ENCODE data around the gene MOAP1. TPM values are rescaled to one million over a fixed set of nuclear protein-coding genes. Genes with fewer than 3 reads are reported as not detected.
"Not testable (repeated sequence)": the region's sequence is repeated elsewhere in the genome, so short reads cannot be mapped to it uniquely, and the experiment has no call there.

The MOAP1 gene
- total RNA-seq, 4 donors from 2014 or later, result 31.1 to 41.9 (median 32.2) TPM

DNA sequence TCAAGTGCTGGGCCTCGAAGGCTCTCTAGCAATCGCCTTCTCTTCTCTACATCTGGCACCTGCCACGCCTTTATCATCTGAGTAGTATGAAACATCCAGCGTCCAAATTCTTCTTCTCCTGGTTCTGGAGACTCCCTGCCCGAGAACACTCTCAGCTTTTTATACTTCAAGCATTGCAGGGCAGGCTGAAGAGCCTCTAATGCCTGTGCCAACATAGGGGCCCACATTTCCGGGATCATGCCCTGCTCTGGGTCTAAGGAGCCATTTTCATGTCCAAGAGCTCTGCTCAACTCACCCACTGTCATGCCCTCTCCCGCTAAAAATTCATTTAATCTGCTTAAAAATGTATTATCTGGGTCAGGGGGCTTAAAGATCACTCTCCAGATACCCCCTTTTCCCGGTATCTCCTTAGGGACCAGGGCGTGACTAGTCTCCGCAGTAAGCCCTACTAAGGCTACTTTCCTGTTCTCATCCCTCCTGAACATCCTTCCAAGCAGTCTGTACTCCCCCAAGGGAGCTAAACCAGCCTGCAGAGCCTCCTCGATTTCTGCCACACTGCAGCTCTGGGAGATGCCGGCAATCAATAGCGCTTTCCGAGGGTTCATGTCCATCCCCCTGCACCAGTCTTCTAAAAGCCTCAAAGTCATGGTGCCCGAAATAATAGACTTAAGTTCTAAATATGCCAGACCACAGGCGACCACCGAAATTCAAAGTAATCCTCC, 940 bp downstream of the MOAP1 start:
- no peak for TF ChIP-seq CTCF (IDR thresholded peaks at IDR 0.05 in 4 of 5, conservative IDR thresholded peaks at IDR 0.05 in 1 of 5)
- TF ChIP-seq POLR2A (IDR thresholded peaks at IDR 0.05), result no peak
- Histone ChIP-seq H3K27ac (peak overlapping the region; percentile 91 to 100 (median 100)), H3K27me3 (no peaks in the 10 kb centered on the region), H3K4me3 (peak overlapping the region; percentile 72 to 92 (median 74)), H3K36me3 (peaks cover 0 to 40% of the 10 kb centered on the region in 2 donors), H3K9me3 (no peaks in the 10 kb centered on the region), H3K4me1 (peaks cover 21 to 28% of the 10 kb centered on the region in 2 donors)
- no peak for ATAC-seq
- DNase-seq, result no peak
- in situ Hi-C loops (cut with MboI; ENCODE audit: low sequenced_read_pairs in 4 of 4), result no loop called here
- intact Hi-C loops (cut with DNase I; ENCODE audit: low total_unique reads), result loop anchor here (1.0 to 10.0 kb wide), 6 partner anchors 24 to 439 kb away; partner anchors contain the start of genes BTBD7, GOLGA5, GON7 and ITPK1

DNA sequence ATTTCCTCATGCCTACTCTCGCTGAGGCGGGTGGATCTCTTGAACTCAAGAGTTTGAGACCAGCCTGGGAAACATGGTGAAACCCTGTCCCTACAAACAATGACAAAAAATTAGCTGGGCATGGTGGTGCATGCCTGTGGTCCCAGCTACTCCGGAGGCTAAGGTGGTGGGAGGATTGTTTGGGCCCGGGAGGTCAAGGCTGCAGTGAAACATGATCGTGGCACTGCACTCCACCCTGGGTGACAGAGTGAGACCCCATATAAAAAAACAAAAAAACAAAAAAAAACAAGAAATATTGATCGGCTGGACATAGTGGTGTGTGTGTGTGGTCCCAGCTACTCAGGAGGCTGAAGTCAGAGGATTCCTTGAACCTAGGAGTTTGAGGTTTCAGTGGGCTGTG, 9.2 kb downstream of the MOAP1 start:
- Histone ChIP-seq H3K27me3 (no peaks in the 10 kb centered on the region), H3K27ac (no peak overlapping the region), H3K9me3 (no peaks in the 10 kb centered on the region), H3K36me3 (no peaks in the 10 kb centered on the region), H3K4me1 (no peaks in the 10 kb centered on the region), H3K4me3 (no peak overlapping the region)
- intact Hi-C loops (cut with DNase I; ENCODE audit: low total_unique reads), result no loop called here
- no peak for TF ChIP-seq CTCF (IDR thresholded peaks at IDR 0.05 in 4 of 5, conservative IDR thresholded peaks at IDR 0.05 in 1 of 5)
- TF ChIP-seq POLR2A (IDR thresholded peaks at IDR 0.05), result no peak
- in situ Hi-C loops (cut with MboI; ENCODE audit: low sequenced_read_pairs in 4 of 4), result no loop called here
- DNase-seq (no peak), ATAC-seq (no peak)

DNA sequence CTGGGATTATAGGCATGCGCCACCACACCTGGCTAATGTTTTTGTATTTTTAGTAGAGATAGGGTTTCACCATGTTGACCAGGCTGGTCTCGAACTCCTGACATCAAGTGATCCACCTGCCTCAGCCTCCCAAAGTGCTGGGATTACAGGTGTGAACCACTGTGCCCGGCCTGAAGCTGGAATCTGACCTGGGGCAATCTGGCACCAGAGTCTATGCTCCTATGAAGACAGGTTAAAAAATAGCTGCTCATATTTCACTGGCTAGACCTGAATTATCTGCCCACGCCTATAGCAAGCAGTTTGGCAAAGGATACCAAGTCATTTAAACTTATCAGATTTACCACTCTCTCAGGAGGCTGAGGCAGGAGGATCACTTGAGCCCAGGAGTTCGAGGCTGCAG, 10.0 kb downstream of the MOAP1 start:
- H3K27ac ChIP-seq; ATAC-seq; H3K4me1 ChIP-seq; DNase-seq; H3K4me3 ChIP-seq; H3K27me3 ChIP-seq; intact Hi-C loops (cut with DNase I; ENCODE audit: low total_unique reads); H3K9me3 ChIP-seq; H3K36me3 ChIP-seq; in situ Hi-C loops (cut with MboI; ENCODE audit: low sequenced_read_pairs in 4 of 4): not testable (repeated sequence)

DNA sequence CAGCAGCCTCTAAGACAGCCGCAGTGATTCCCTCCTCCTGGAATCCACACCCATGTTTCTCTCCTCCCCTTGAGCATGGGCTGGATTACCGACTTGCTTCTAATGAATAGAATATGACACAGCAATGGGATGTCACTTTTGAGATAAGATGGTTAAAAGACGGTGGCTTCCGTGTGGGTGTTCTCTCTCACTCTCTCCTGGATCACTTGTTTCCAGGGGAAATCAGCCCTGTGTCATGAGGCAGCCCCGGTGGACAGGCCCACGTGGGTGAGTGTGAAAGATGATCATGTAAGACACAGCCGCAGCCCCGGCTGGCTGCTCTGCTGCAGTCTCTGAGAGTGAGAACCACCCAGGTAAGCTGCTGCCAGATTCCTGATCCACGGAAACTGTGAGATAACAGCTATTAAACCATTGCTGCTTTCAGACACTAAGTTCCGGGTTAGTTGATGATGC, 10.7 kb downstream of the MOAP1 start:
- Histone ChIP-seq H3K4me1 (no peaks in the 10 kb centered on the region), H3K27me3 (no peaks in the 10 kb centered on the region), H3K9me3 (no peaks in the 10 kb centered on the region), H3K27ac (no peak overlapping the region), H3K4me3 (no peak overlapping the region), H3K36me3 (no peaks in the 10 kb centered on the region)
- DNase-seq (no peak), ATAC-seq (no peak)
- intact Hi-C loops (cut with DNase I; ENCODE audit: low total_unique reads), result loop anchor here (2.0 kb wide), 1 partner anchor 47 kb away; no protein-coding TSS in a partner anchor
- TF ChIP-seq CTCF (IDR thresholded peaks at IDR 0.05 in 4 of 5, conservative IDR thresholded peaks at IDR 0.05 in 1 of 5), result no peak
- TF ChIP-seq POLR2A (IDR thresholded peaks at IDR 0.05), result no peak
- in situ Hi-C loops (cut with MboI; ENCODE audit: low sequenced_read_pairs in 4 of 4), result no loop called here

GRCh38 chr14:93171376-93171775, 13.3 kb downstream of the MOAP1 start:
- intact Hi-C loops (cut with DNase I; ENCODE audit: low total_unique reads) (no loop called here), in situ Hi-C loops (cut with MboI; ENCODE audit: low sequenced_read_pairs in 4 of 4) (no loop called here)
- DNase-seq (no peak), ATAC-seq (no peak)
- no peak overlapping the region for H3K27ac ChIP-seq
- no peak for TF ChIP-seq CTCF (IDR thresholded peaks at IDR 0.05 in 4 of 5, conservative IDR thresholded peaks at IDR 0.05 in 1 of 5)
- no peak for TF ChIP-seq POLR2A (IDR thresholded peaks at IDR 0.05)
- no peak overlapping the region for H3K4me3 ChIP-seq
- H3K27me3 ChIP-seq, result no peaks in the 10 kb centered on the region
- H3K36me3 ChIP-seq, result no peaks in the 10 kb centered on the region
- H3K9me3 ChIP-seq, result no peaks in the 10 kb centered on the region
- H3K4me1 ChIP-seq, result no peaks in the 10 kb centered on the region

DNA sequence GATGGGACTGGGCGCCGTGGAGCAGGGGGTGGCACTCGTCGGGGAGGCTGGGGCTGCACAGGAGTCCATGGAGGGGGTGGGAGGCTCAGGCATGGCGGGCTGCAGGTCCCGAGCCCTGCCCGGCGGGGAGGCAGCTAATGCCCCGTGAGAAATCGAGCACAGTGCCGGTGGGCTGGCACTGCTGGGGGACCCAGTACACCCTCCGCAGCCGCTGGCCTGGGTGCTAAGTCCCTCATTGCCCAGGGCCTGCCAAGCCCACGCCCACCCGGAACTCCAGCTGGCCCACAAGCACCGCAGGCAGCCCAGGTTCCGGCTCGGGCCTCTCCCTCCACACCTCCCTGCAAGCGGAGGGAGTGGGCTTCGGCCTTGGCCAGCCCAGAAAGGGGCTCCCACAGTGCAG, 14.6 kb downstream of the MOAP1 start:
- H3K27ac ChIP-seq; H3K9me3 ChIP-seq; intact Hi-C loops (cut with DNase I; ENCODE audit: low total_unique reads); in situ Hi-C loops (cut with MboI; ENCODE audit: low sequenced_read_pairs in 4 of 4); H3K4me3 ChIP-seq; DNase-seq; H3K4me1 ChIP-seq; H3K36me3 ChIP-seq; H3K27me3 ChIP-seq; ATAC-seq: not testable (repeated sequence)

DNA sequence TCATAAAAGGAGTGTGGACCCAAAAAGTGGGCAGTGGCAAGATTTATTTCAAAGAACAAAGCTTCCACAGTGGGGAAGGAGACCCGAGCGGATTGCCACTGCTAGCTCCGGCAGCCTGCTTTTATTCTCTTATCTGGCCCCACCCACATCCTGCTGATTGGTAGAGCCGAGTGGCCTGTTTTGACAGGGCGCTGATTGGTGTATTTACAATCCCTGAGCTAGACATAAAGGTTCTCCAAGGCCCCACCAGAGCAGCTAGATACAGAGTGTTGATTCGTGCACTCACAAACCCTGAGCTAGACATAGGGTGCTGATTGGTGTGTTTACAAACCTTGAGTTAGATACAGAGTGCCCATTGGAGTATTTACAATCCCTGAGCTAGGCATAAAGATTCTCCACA, 15.1 kb downstream of the MOAP1 start:
- H3K27ac ChIP-seq; H3K4me3 ChIP-seq; H3K36me3 ChIP-seq; H3K27me3 ChIP-seq; DNase-seq; intact Hi-C loops (cut with DNase I; ENCODE audit: low total_unique reads); in situ Hi-C loops (cut with MboI; ENCODE audit: low sequenced_read_pairs in 4 of 4); H3K4me1 ChIP-seq; ATAC-seq; H3K9me3 ChIP-seq: not testable (repeated sequence)

DNA sequence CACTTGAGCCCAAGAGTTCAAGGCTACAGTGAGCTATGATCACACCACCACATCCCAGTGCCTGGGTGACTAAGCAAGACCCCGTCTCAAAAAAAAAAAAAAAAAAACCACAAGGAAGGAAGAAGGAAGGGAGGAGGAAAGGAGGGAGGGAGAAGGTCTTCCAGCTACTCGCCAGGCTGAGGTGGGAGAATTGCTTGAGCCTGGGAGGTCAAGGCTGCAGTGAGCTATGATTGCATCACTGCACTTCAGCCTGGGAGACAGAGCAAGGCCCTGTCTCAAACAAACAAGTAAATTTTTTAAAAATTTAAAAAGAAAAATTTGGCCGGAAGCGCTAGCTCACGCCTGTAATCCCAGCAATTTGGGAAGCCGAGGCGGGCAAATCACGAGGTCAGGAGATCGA, 16.1 kb downstream of the MOAP1 start:
- intact Hi-C loops (cut with DNase I; ENCODE audit: low total_unique reads); DNase-seq; ATAC-seq; H3K27me3 ChIP-seq; H3K4me1 ChIP-seq; in situ Hi-C loops (cut with MboI; ENCODE audit: low sequenced_read_pairs in 4 of 4); H3K36me3 ChIP-seq; H3K4me3 ChIP-seq; H3K27ac ChIP-seq; H3K9me3 ChIP-seq: not testable (repeated sequence)

Measured in gastrocnemius medialis (tissue), 4 donors.